ENCODE results near the gene DAG1. TPM values are rescaled to one million over a fixed set of nuclear protein-coding genes. Genes with fewer than 3 reads are reported as not detected.

Gene DAG1
- total and polyA plus RNA-seq, 2 experiments from 2014 or later = 29.9 to 152 TPM

DNA sequence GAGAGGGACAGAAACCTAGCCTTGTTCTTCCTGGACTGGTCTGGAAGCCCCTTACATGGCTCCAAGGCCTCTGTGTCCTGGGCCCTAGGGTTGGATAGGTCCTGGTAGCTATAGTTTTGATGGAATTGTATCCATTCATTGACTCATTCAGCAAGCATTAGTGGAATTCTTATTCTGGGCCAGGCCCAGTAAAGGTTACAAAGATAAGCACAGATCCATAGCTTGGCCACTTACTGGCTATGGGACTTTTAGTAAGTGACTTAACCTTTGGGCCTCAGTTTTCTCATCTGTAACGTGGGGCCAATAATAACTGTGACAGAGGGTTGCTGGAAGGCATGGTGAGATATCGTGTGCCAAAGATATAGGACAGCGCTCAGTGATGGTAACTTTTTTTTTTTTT is 13.6 kb upstream of the DAG1 start (continued):
- TF ChIP-seq STAT1 (IDR thresholded peaks at IDR 0.05; ENCODE audit: unreplicated experiment) = no peak
- TF ChIP-seq, protein P1, sequence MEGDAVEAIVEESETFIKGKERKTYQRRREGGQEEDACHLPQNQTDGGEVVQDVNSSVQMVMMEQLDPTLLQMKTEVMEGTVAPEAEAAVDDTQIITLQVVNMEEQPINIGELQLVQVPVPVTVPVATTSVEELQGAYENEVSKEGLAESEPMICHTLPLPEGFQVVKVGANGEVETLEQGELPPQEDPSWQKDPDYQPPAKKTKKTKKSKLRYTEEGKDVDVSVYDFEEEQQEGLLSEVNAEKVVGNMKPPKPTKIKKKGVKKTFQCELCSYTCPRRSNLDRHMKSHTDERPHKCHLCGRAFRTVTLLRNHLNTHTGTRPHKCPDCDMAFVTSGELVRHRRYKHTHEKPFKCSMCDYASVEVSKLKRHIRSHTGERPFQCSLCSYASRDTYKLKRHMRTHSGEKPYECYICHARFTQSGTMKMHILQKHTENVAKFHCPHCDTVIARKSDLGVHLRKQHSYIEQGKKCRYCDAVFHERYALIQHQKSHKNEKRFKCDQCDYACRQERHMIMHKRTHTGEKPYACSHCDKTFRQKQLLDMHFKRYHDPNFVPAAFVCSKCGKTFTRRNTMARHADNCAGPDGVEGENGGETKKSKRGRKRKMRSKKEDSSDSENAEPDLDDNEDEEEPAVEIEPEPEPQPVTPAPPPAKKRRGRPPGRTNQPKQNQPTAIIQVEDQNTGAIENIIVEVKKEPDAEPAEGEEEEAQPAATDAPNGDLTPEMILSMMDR (conservative IDR thresholded peaks at IDR 0.05; ENCODE audit: low read depth in 2 of 2) = no peak

DNA sequence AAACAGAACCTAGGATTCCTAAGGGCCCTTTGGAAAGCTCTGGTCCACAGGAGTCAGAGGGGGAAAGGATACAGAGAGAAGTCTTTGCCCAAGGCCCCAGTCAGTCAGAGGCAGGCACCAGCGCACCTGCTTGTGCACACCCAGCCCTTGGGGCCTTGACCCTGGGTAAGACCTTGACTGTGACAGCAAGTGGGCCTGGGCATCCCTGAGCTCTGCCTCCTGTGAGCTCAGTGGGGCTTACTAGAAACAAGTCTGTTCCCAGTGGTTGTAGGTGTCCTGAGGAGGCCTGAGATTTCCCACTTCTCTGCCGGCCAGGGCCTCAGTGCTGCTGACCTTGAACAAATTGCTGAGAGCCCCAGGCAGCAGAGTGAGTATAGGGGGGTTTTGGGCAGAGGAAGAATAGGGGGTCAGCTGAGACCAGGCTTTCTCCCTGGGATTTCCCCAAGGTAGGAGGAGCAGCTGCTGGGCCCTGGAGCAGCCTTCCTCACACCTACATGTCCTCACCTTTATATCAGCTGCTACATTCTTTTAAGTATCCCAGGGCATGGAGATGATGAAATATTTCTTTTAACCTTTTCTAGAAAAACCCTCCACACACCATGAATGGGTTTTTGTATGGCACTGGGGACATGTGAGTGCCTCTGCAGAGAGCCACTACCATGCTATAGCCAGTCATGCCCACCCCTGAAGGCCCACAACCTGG is 9.7 kb upstream of the DAG1 start:
- H3K27me3 Mint-ChIP-seq (ENCODE audit: insufficient read depth, low read depth, poor library complexity) = peaks cover 8% of the 10 kb centered on the region
- peaks cover 51% of the 10 kb centered on the region for H3K4me1 Mint-ChIP-seq
- Histone ChIP-seq H2AFZ (no peak overlapping the region), H4K20me1 (replicated peaks; ENCODE audit: insufficient read depth) (no peaks in the 10 kb centered on the region), H3K4me3 (peak overlapping the region; percentile 40; the same call in 1 of the 2 replicates), H3F3A (replicated peaks; ENCODE audit: low read depth) (peaks cover 21% of the 10 kb centered on the region; the same call in 1 of the 2 replicates), H3K27ac (ENCODE audit: low read depth) (peak overlapping the region; percentile 99), H3K9me2 (ENCODE audit: insufficient read depth) (no peaks in the 10 kb centered on the region), H3K4me2 (peak overlapping the region; percentile 75), H3K36me3 (ENCODE audit: insufficient read depth) (no peaks in the 10 kb centered on the region), H3K79me2 (replicated peaks; ENCODE audit: insufficient read depth) (no peaks in the 10 kb centered on the region), H3K4me1 (ENCODE audit: insufficient read depth) (peaks cover 37% of the 10 kb centered on the region), H3K27me3 (ENCODE audit: insufficient read depth) (no peaks in the 10 kb centered on the region)
- no peaks in the 10 kb centered on the region; the same call in 2 of the 3 replicates for H3K36me3 Mint-ChIP-seq (ENCODE audit: low read depth)
- peak overlapping the region; percentile 31; the same call in 1 of the 3 replicates for H3K4me3 Mint-ChIP-seq
- ATAC-seq = no peak
- DNase-seq (ENCODE audit: low spot score) = no peak
- no peaks in the 10 kb centered on the region for H3K9me3 Mint-ChIP-seq
- peak overlapping the region; percentile 97 for H3K27ac Mint-ChIP-seq
- TF ChIP-seq JUNB (IDR thresholded peaks at IDR 0.05; ENCODE audit: unreplicated experiment) (no peak), EZH2 (IDR thresholded peaks at IDR 0.05; ENCODE audit: low read depth, unreplicated experiment) (no peak), STAT1 (IDR thresholded peaks at IDR 0.05; ENCODE audit: unreplicated experiment) (no peak), NANOG (IDR thresholded peaks at IDR 0.05; ENCODE audit: borderline replicate concordance) (no peak)
- TF ChIP-seq, protein P2, sequence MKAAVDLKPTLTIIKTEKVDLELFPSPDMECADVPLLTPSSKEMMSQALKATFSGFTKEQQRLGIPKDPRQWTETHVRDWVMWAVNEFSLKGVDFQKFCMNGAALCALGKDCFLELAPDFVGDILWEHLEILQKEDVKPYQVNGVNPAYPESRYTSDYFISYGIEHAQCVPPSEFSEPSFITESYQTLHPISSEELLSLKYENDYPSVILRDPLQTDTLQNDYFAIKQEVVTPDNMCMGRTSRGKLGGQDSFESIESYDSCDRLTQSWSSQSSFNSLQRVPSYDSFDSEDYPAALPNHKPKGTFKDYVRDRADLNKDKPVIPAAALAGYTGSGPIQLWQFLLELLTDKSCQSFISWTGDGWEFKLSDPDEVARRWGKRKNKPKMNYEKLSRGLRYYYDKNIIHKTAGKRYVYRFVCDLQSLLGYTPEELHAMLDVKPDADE (IDR thresholded peaks at IDR 0.05) = no peak
- TF ChIP-seq, protein P3, sequence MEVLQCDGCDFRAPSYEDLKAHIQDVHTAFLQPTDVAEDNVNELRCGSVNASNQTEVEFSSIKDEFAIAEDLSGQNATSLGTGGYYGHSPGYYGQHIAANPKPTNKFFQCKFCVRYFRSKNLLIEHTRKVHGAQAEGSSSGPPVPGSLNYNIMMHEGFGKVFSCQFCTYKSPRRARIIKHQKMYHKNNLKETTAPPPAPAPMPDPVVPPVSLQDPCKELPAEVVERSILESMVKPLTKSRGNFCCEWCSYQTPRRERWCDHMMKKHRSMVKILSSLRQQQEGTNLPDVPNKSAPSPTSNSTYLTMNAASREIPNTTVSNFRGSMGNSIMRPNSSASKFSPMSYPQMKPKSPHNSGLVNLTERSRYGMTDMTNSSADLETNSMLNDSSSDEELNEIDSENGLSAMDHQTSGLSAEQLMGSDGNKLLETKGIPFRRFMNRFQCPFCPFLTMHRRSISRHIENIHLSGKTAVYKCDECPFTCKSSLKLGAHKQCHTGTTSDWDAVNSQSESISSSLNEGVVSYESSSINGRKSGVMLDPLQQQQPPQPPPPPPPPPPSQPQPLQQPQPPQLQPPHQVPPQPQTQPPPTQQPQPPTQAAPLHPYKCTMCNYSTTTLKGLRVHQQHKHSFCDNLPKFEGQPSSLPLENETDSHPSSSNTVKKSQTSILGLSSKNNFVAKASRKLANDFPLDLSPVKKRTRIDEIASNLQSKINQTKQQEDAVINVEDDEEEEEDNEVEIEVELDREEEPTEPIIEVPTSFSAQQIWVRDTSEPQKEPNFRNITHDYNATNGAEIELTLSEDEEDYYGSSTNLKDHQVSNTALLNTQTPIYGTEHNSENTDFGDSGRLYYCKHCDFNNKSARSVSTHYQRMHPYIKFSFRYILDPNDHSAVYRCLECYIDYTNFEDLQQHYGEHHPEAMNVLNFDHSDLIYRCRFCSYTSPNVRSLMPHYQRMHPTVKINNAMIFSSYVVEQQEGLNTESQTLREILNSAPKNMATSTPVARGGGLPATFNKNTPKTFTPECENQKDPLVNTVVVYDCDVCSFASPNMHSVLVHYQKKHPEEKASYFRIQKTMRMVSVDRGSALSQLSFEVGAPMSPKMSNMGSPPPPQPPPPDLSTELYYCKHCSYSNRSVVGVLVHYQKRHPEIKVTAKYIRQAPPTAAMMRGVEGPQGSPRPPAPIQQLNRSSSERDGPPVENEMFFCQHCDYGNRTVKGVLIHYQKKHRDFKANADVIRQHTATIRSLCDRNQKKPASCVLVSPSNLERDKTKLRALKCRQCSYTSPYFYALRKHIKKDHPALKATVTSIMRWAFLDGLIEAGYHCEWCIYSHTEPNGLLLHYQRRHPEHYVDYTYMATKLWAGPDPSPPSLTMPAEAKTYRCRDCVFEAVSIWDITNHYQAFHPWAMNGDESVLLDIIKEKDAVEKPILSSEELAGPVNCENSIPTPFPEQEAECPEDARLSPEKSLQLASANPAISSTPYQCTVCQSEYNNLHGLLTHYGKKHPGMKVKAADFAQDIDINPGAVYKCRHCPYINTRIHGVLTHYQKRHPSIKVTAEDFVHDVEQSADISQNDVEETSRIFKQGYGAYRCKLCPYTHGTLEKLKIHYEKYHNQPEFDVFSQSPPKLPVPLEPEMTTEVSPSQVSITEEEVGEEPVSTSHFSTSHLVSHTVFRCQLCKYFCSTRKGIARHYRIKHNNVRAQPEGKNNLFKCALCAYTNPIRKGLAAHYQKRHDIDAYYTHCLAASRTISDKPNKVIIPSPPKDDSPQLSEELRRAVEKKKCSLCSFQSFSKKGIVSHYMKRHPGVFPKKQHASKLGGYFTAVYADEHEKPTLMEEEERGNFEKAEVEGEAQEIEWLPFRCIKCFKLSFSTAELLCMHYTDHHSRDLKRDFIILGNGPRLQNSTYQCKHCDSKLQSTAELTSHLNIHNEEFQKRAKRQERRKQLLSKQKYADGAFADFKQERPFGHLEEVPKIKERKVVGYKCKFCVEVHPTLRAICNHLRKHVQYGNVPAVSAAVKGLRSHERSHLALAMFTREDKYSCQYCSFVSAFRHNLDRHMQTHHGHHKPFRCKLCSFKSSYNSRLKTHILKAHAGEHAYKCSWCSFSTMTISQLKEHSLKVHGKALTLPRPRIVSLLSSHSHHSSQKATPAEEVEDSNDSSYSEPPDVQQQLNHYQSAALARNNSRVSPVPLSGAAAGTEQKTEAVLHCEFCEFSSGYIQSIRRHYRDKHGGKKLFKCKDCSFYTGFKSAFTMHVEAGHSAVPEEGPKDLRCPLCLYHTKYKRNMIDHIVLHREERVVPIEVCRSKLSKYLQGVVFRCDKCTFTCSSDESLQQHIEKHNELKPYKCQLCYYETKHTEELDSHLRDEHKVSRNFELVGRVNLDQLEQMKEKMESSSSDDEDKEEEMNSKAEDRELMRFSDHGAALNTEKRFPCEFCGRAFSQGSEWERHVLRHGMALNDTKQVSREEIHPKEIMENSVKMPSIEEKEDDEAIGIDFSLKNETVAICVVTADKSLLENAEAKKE (CRISPR knock-in tag; IDR thresholded peaks at IDR 0.05) = no peak
- TF ChIP-seq, protein P1 (conservative IDR thresholded peaks at IDR 0.05; ENCODE audit: low read depth in 2 of 2) = no peak
- TF ChIP-seq, protein P4, sequence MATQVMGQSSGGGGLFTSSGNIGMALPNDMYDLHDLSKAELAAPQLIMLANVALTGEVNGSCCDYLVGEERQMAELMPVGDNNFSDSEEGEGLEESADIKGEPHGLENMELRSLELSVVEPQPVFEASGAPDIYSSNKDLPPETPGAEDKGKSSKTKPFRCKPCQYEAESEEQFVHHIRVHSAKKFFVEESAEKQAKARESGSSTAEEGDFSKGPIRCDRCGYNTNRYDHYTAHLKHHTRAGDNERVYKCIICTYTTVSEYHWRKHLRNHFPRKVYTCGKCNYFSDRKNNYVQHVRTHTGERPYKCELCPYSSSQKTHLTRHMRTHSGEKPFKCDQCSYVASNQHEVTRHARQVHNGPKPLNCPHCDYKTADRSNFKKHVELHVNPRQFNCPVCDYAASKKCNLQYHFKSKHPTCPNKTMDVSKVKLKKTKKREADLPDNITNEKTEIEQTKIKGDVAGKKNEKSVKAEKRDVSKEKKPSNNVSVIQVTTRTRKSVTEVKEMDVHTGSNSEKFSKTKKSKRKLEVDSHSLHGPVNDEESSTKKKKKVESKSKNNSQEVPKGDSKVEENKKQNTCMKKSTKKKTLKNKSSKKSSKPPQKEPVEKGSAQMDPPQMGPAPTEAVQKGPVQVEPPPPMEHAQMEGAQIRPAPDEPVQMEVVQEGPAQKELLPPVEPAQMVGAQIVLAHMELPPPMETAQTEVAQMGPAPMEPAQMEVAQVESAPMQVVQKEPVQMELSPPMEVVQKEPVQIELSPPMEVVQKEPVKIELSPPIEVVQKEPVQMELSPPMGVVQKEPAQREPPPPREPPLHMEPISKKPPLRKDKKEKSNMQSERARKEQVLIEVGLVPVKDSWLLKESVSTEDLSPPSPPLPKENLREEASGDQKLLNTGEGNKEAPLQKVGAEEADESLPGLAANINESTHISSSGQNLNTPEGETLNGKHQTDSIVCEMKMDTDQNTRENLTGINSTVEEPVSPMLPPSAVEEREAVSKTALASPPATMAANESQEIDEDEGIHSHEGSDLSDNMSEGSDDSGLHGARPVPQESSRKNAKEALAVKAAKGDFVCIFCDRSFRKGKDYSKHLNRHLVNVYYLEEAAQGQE (IDR thresholded peaks at IDR 0.05; ENCODE audit: unreplicated experiment) = no peak
